CD4-positive, alpha-beta T cell (primary cell): ENCODE data around the gene LSR. TPM values are rescaled to one million over a fixed set of nuclear protein-coding genes. Genes with fewer than 3 reads are reported as not detected.

Experiments
- ATAC-seq: fragments of 200-7000 bp; cut with Tn5 transposase; one replicate; pipeline ENCODE4 v1.10.0; 2022; ENCODE audit warnings: mild to moderate bottlenecking; ENCODE audit not compliant: poor library complexity
- CTCF ChIA-PET: fragments of 350-600 bp; sonication (Branson Sonifier 250); formaldehyde crosslinking; loops from one replicate; lab custom pipeline; 2021; ENCODE audit warnings: antibody characterized with exemption, inconsistent platforms; lab: Charles Lee
- POLR2A ChIA-PET: fragments of 350-600 bp; sonication (Branson Sonifier 250); formaldehyde crosslinking; loops from one replicate; lab custom pipeline; 2021; ENCODE audit warnings: antibody characterized with exemption, inconsistent platforms; lab: Charles Lee
- DNase-seq, 14 experiments: peaks; one replicate each; pipeline ENCODE4 v3.0.0-alpha.2; 2013 to 2020; ENCODE audit warnings: mixed read lengths in 2 of 14
- H3K27ac ChIP-seq, 2 donors: one replicate each; pipeline versions ENCODE4 v1.5.1 to v1.7.0; 2013; ENCODE audit warnings: low read length in 2 of 2, low read depth in 1 of 2, mild to moderate bottlenecking in 1 of 2
- H3K27me3 ChIP-seq, 2 experiments: 1 replicate in 1 of 2; 2 replicates in 1 of 2; pipeline versions ENCODE4 v1.6.1 to v1.7.0; 2013; ENCODE audit warnings: low read length in 2 of 2, control low read depth in 1 of 2, mild to moderate bottlenecking in 1 of 2, moderate library complexity in 1 of 2; ENCODE audit not compliant: insufficient read depth in 2 of 2, control insufficient read depth in 1 of 2
- H3K36me3 ChIP-seq: one replicate; pipeline ENCODE4 v1.6.1; 2013; ENCODE audit warnings: low read length, control low read depth; ENCODE audit not compliant: insufficient read depth
- H3K4me1 ChIP-seq: one replicate; pipeline ENCODE4 v1.6.1; 2013; ENCODE audit warnings: low read length, control low read depth; ENCODE audit not compliant: insufficient read depth
- H3K4me3 ChIP-seq: one replicate; pipeline ENCODE4 v1.5.1; 2013; ENCODE audit warnings: mild to moderate bottlenecking, low read length, moderate library complexity
- H3K9me3 ChIP-seq, 2 experiments: 1 replicate in 1 of 2; 2 replicates in 1 of 2; pipeline versions ENCODE4 v1.6.1 to v1.7.0; 2013; ENCODE audit warnings: low read length in 2 of 2, mild to moderate bottlenecking in 2 of 2, control low read depth in 1 of 2, moderate library complexity in 1 of 2; ENCODE audit not compliant: control insufficient read depth in 1 of 2, insufficient read depth in 1 of 2
- H3K27ac Mint-ChIP-seq: one replicate; pipeline ENCODE4 v1.8.0; 2020; ENCODE audit warnings: mixed read lengths
- H3K27me3 Mint-ChIP-seq: one replicate; pipeline ENCODE4 v1.8.0; 2021; ENCODE audit warnings: mixed read lengths
- H3K36me3 Mint-ChIP-seq: one replicate; pipeline ENCODE4 v1.8.0; 2021; ENCODE audit warnings: low read depth, mixed read lengths
- H3K4me1 Mint-ChIP-seq: one replicate; pipeline ENCODE4 v1.8.0; 2021; ENCODE audit warnings: low read depth, mixed read lengths
- H3K4me3 Mint-ChIP-seq: one replicate; pipeline ENCODE4 v1.8.0; 2020; ENCODE audit warnings: mild to moderate bottlenecking, mixed read lengths
- H3K9me3 Mint-ChIP-seq: one replicate; pipeline ENCODE4 v1.8.0; 2020; ENCODE audit warnings: mixed read lengths
- CTCF ChIP-seq: fragments of 200-600 bp; IDR thresholded peaks from one replicate; pipeline ENCODE4 v1.8.0; 2022; ENCODE audit warnings: antibody characterized with exemption, mild to moderate bottlenecking
- intact Hi-C, 2 experiments: fragments of 100-400 bp; cut with DNase I in 1 of 2; cut with micrococcal nuclease in 1 of 2; formaldehyde crosslinking; loops; one replicate each; pipeline versions ENCODE4 v1.15.1 to v1.9.0; 2023 to 2025; cut with DNase I, micrococcal nuclease
- total RNA-seq, 174 experiments: library from RNA in 2 of 174; stranded (reverse) in 2 of 174; gene quantifications; one replicate each; pipeline ENCODE4 v1.2.3 and lab custom pipeline; 2021 to 2026

LSR gene
- total RNA-seq, 2 experiments from 2014 or later, result 45.0 to 47.9 TPM

GRCh38 chr19:35224681-35225571 lies 23.9 kb upstream of the LSR start:
- H3K36me3 ChIP-seq, result no peaks in the 10 kb centered on the region
- H3K4me1 Mint-ChIP-seq, result peaks cover 29% of the 10 kb centered on the region
- no peaks in the 10 kb centered on the region for H3K27me3 Mint-ChIP-seq
- TF ChIP-seq CTCF, result no peak
- ATAC-seq (no peak), DNase-seq (no peak)
- intact Hi-C loops, result no loop called here
- peaks cover 46% of the 10 kb centered on the region for H3K4me1 ChIP-seq
- H3K27ac Mint-ChIP-seq, result no peak overlapping the region
- H3K9me3 ChIP-seq, result peaks cover 0 to 6% of the 10 kb centered on the region in 2 experiments
- ChIA-PET CTCF (no interaction called here), POLR2A (interaction anchor here (0.9 to 1.3 kb wide), 2 partner anchors 13 to 71 kb away, joined by 3 to 6 read pairs; no protein-coding TSS in a partner anchor)
- no peaks in the 10 kb centered on the region for H3K9me3 Mint-ChIP-seq
- no peaks in the 10 kb centered on the region for H3K36me3 Mint-ChIP-seq
- H3K4me3 Mint-ChIP-seq, result no peak overlapping the region
- H3K4me3 ChIP-seq, result no peak overlapping the region
- no peaks in the 10 kb centered on the region for H3K27me3 ChIP-seq
- H3K27ac ChIP-seq, result no peak overlapping the region

GRCh38 chr19:35225951-35226350 lies 22.9 kb upstream of the LSR start:
- ChIA-PET POLR2A (interaction anchor here (0.5 to 1.3 kb wide), 2 partner anchors 14 to 51 kb away, joined by 3 to 6 read pairs; no protein-coding TSS in a partner anchor), CTCF (no interaction called here)
- H3K36me3 ChIP-seq, result no peaks in the 10 kb centered on the region
- H3K4me3 Mint-ChIP-seq, result no peak overlapping the region
- TF ChIP-seq CTCF, result no peak
- H3K9me3 Mint-ChIP-seq, result no peaks in the 10 kb centered on the region
- no peak overlapping the region for H3K27ac Mint-ChIP-seq
- DNase-seq, result no peak
- peaks cover 0 to 6% of the 10 kb centered on the region in 2 experiments for H3K9me3 ChIP-seq
- no peak for ATAC-seq
- H3K27ac ChIP-seq, result no peak overlapping the region
- no peaks in the 10 kb centered on the region for H3K36me3 Mint-ChIP-seq
- H3K27me3 ChIP-seq, result no peaks in the 10 kb centered on the region
- peaks cover 21% of the 10 kb centered on the region for H3K4me1 Mint-ChIP-seq
- no peaks in the 10 kb centered on the region for H3K27me3 Mint-ChIP-seq
- H3K4me3 ChIP-seq, result no peak overlapping the region
- intact Hi-C loops, result no loop called here
- peaks cover 38% of the 10 kb centered on the region for H3K4me1 ChIP-seq

- peaks cover 21% of the 10 kb centered on the region for H3K4me1 Mint-ChIP-seq
- ATAC-seq (no peak), DNase-seq (no peak)
- H3K9me3 Mint-ChIP-seq, result no peaks in the 10 kb centered on the region
- no peaks in the 10 kb centered on the region for H3K36me3 Mint-ChIP-seq
- no peak overlapping the region for H3K27ac ChIP-seq
- ChIA-PET CTCF (no interaction called here), POLR2A (no interaction called here)
- intact Hi-C loops, result no loop called here
- no peaks in the 10 kb centered on the region for H3K27me3 ChIP-seq
- H3K36me3 ChIP-seq, result no peaks in the 10 kb centered on the region
- H3K27me3 Mint-ChIP-seq, result no peaks in the 10 kb centered on the region
- no peak overlapping the region for H3K27ac Mint-ChIP-seq
- no peak for TF ChIP-seq CTCF
- H3K9me3 ChIP-seq, result peaks cover 0 to 6% of the 10 kb centered on the region in 2 experiments
- no peak overlapping the region for H3K4me3 ChIP-seq
- no peak overlapping the region for H3K4me3 Mint-ChIP-seq
- peaks cover 33% of the 10 kb centered on the region for H3K4me1 ChIP-seq
These were observed 22.1 kb upstream of the LSR start for GRCh38 chr19:35226748-35227147.
